GM18951 (cell line): ENCODE measurements around the gene GRIN2A.

Experiments
- POLR2A ChIP-seq: IDR thresholded peaks from 4 replicates; pipeline ENCODE4 v1.6.1; 2011; ENCODE audit warnings: mild to moderate bottlenecking; ENCODE audit not compliant: insufficient read length, insufficient read depth; ENCODE audit errors: extremely low read depth
- in situ Hi-C: fragments of 300-500 bp; cut with MboI; formaldehyde crosslinking; loops from one replicate; pipeline ENCODE4 v1.12.0; 2022; ENCODE audit warnings: low sequenced_read_pairs, mixed read lengths, inconsistent platforms; ENCODE audit not compliant: unreplicated experiment

Gene GRIN2A

DNA sequence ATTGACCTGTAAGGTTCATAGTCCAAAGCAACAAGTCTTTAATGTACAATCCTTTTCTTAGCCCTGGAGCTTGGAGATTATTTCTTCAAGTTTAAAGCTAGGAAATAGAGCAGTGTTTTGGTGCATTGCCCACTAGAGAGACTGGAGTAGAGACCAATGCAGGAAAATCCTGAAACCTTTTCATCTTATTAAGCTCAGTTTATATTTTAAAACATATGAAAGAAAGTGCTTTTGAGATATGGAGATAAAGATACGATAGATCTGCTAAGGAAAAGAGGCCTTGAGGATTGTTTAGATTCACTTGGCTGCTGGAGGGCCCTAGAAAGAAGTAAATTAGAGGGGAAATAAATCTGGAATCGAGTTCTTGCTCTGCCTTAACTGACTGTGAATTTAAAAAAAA, 212.0 kb downstream of the GRIN2A start:
- in situ Hi-C loops: no loop called here
- no peak for TF ChIP-seq POLR2A

DNA sequence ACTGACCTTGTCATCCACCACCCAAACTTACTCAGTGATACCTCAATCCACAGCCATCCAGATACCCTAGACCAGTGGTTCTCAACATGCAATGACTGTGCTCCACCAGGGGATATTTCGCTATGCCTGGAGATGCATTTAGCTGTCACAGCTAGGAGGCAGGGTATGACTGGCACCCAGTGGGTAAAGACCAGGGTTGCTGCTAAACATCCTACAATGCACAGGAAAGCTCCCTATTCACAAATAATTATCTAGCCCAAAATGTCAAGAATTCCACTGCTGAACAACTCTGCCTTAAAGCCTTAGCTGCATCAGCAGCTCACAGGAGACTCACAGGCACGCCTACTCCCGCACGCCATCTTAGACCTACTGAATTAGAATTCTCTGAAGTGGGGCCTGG, 212.6 kb downstream of the GRIN2A start:
- in situ Hi-C loops: no loop called here
- no peak for TF ChIP-seq POLR2A

- in situ Hi-C loops: no loop called here
- TF ChIP-seq POLR2A: no peak
Measured at GRCh38 chr16:9966569-9967157, 215.6 kb downstream of the GRIN2A start.

DNA sequence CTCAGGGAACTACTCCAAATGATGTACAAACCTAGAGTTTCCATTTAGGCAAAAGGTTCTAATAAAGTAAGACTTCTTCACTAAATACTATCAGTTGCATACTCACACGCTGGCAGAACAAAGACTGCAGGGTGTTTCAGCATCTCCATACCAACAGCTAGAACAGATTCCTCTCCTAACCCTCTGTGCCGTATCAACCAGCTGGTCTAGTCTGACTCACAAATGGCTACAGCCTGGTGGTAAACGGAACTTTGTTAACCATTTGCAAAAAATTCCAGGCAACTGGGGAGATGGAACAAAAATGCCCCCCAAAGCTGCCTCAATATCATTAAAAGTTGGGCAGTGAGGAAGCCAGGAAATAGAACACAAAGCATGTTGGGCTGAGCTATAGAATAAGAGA, 217.1 kb downstream of the GRIN2A start:
- no peak for TF ChIP-seq POLR2A
- in situ Hi-C loops: no loop called here

GRCh38 chr16:9964426-9964825, 217.8 kb downstream of the GRIN2A start:
- TF ChIP-seq POLR2A: no peak
- in situ Hi-C loops: no loop called here

- in situ Hi-C loops: no loop called here
- TF ChIP-seq POLR2A: no peak
Measured at GRCh38 chr16:9957433-9957832, 224.8 kb downstream of the GRIN2A start.

DNA sequence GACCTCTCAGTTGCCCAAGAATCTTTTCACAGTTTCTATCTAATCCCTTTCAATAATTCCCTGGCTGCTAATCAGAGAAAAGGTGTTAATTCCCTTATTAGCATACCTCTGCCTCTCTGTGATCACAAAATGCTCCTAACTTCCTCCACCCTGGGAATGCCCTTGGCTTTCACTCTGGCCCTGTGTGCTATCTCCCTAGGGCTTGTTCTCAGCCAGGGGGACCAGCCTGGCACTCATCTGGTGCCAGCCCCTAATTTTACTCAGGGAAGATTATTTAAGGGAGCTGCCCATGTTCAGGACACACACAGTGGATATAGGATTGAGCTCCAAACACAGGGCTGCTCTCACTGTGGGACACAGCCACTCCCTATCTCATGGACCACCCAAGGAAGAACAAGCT, 225.2 kb downstream of the GRIN2A start:
- TF ChIP-seq POLR2A: no peak
- in situ Hi-C loops: no loop called here

GRCh38 chr16:9955677-9956076, 226.6 kb downstream of the GRIN2A start:
- no peak for TF ChIP-seq POLR2A
- in situ Hi-C loops: no loop called here

DNA sequence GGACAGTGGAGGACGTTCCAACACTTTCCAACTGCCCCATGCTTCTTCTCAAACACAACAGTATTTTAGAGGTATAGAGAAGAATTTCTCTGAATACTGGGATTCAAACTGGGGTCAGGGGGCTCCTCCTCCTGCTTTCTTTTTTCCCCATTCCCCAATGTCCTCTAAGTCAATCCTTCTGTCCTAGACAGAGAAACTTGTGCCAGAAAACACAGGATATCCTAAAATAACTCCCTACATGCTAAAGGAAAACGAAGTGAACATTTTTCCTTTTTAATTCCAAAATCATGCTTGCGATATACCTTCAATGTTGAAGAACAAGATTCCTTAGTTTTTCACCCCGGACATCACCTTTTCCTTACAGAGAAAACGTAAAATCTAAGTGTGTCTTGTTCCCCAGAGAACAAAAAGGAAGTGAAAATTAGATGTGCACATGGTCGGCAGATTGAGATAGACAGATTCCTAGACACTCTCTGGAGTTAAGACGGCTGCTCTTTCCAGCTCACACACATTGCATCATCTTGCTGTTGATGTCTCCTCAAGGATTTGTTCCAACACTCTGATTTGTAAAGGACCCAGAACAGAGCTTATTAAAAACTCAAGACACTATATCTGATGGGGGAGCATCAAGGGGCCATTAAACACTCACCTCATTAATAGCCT, 228.2 kb downstream of the GRIN2A start:
- in situ Hi-C loops: no loop called here

DNA sequence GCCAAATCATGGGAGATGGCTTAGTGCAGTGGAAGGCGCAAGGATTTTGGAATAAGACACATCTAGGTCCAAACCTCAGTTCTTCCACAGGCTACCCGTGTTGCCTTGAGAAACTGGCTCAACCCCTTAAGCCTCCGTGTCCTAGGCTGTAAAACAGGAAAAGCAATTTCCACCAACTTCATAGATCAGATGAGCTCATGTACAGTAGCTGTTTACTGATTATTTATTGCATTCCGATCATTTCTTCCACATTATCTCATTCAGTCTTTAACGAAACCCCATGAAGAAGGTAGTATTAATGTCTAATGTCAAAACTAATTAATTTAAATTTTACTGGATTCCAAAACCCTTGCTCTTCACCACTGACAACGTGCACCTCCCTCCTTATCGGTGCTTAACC, 231.6 kb downstream of the GRIN2A start:
- in situ Hi-C loops: no loop called here
- no peak for TF ChIP-seq POLR2A

More for the DNA sequence above, 228.2 kb downstream of the GRIN2A start:
- TF ChIP-seq POLR2A: no peak

DNA sequence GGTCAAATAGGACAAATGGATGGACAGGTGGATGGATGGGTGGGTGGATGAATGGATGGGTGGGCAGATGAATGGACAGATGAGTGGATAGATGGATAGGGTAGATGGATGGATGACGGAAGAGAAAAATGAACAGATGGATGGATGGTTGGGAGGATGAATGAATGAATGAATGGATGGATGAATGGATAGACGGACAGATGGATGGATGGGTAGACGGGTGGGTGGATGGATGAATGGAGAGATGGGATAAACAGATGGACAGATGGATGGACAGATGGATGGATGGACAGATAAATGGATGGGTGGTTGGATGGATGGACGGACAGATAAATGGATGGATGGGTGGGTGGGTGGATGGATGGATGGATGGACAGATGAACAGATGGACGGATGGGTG, 232.8 kb downstream of the GRIN2A start:
- TF ChIP-seq POLR2A: no peak
- in situ Hi-C loops: no loop called here

DNA sequence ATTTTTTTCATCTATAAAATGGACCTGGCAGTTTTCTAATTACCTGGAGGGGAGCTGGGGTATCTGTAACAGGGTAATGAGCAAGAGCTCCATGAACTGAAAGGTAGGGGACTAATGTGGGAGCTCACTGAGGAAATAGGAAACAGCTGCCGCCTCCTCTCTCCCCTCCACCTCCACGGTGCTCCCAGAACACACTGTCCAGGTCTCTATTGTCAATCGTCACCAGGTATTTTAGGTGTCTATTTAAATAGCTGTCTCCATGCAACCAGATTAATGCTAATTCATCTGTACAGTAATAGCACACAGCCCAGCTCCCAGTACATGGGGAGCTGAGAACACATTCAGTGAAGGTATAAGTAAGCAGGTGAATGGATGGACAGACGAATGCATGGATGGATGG, 233.3 kb downstream of the GRIN2A start:
- TF ChIP-seq POLR2A: no peak
- in situ Hi-C loops: no loop called here

GRCh38 chr16:9946022-9946720, 236.1 kb downstream of the GRIN2A start:
- in situ Hi-C loops: no loop called here
- no peak for TF ChIP-seq POLR2A

- no peak for TF ChIP-seq POLR2A
- in situ Hi-C loops: no loop called here
Measured at GRCh38 chr16:9943121-9943520, 239.1 kb downstream of the GRIN2A start.

DNA sequence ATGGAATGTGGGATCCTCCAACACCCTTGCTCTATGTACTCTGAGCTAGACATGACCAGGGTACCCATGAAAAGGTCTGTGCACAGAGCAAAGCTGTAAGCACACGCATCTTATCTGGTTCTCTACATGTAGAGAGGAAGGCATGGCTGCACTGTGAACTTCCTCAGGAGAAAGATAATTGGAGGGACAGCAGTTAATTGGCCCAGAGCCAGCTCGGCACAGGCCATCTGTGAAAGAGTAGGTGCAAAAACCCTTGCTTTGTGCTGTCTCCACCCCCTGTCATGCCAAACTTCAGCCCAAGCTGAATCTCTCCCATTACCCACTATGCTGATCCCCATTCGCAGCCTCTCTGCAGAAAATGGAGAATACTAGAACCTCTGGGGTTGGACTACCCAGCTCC, 241.0 kb downstream of the GRIN2A start:
- in situ Hi-C loops: no loop called here

More for the DNA sequence above, 241.0 kb downstream of the GRIN2A start:
- no peak for TF ChIP-seq POLR2A
